GM12891 (cell line): ENCODE data around the gene DMC1.

ENCODE experiments used
- DNase-seq: peaks from one replicate; pipeline ENCODE4 v3.0.0; 2011; ENCODE audit warnings: low spot score; ENCODE audit not compliant: insufficient read length
- FAIRE-seq: peaks from 2 replicates; lab custom pipeline; 2011; peaks lifted over from hg19 to GRCh38; lab: Jason Lieb, UNC
- PAX5 ChIP-seq: IDR thresholded peaks from 2 replicates; pipeline ENCODE4 v1.6.1; 2011; ENCODE audit warnings: low read length, moderate library complexity, mild to moderate bottlenecking; ENCODE audit not compliant: insufficient read depth, severe bottlenecking
- POLR2A ChIP-seq: IDR thresholded peaks from 2 replicates; pipeline ENCODE4 v1.6.1; 2011; ENCODE audit warnings: low read depth, low read length, control low read depth
- POLR2AphosphoS5 ChIP-seq: IDR thresholded peaks from 2 replicates; pipeline ENCODE4 v1.6.1; 2011; ENCODE audit warnings: low read depth, low read length, control low read depth
- POU2F2 ChIP-seq: IDR thresholded peaks from 2 replicates; pipeline ENCODE4 v1.6.1; 2011; ENCODE audit warnings: low read depth, mild to moderate bottlenecking, control low read depth, low read length, moderate library complexity
- SPI1 ChIP-seq: IDR thresholded peaks from 2 replicates; pipeline ENCODE4 v1.6.1; 2011; ENCODE audit warnings: low read depth, low read length, control low read depth
- TAF1 ChIP-seq: IDR thresholded peaks from 2 replicates; pipeline ENCODE4 v1.6.1; 2011; ENCODE audit warnings: low read depth, low read length, control low read depth

Gene DMC1

DNA sequence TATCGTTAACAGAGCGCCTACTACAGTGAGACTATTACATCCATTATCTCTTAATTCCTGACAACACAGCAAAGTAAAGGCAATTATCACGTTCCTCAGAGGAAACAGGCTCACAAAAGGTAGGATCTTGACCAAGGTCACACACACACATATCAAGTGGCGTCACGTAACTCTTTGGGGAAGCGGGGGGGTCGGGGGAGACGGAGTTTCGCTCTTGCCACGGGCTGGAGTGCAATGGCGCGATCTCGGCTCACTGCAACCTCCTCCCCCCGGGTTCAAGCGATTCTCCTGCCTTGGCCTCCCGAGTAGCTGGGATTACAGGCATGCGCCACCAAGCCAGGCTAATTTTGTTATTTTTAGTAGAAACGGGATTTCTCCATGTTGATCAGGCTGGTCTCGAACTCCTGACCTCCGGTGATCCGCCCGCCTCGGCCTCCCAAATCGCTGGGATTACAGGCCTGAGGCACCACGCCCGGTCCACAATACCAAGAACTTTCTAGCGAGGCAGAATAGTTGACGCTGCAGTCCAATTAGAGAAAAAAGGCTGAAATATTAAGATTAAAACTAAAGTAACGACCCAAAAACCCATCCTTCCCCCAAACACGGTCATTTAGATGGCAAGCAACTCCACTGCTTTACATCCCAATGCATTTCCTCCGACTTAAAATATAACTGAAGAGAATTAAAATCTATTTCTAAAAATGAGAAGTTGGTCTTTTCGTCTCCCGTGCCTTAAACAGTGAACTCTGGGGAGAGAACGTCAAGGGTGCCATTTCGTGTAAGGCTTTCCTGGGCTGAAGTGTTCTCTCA, 65.0 kb downstream of the DMC1 start:
- DNase-seq (peak; percentile 33), FAIRE-seq (peak; percentile 67)
- TF ChIP-seq POU2F2 (no peak), TAF1 (peak; percentile 69), POLR2A (peak; percentile 47; the same call in 1 of the 2 replicates), SPI1 (0 out of 2 replicates have a peak, but pooled peaks have one; percentile 28), POLR2AphosphoS5 (peak; percentile 48; the same call in 1 of the 2 replicates), PAX5 (no peak)

DNA sequence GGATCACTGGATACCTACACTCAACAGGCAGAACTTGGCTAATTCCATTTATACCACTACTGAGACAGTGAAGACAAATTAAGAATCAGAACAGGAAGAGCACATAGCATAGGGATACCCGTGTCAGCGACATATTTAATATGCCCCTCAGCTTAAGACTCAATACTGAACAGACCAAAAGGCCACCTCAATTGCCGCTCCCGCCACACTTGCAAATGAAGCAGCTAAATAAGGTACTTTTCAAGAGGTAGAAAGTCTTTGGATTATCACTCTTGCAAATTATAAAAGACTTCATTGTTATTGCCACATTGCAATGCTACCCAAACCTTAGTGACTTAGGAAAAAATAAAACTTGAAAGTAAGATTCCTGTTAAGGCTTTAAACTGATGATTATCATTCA, 67.0 kb downstream of the DMC1 start:
- TF ChIP-seq PAX5, result no peak
- peak; percentile 46; the same call in 1 of the 2 replicates for TF ChIP-seq POLR2AphosphoS5
- no peak for FAIRE-seq
- no peak for DNase-seq

DNA sequence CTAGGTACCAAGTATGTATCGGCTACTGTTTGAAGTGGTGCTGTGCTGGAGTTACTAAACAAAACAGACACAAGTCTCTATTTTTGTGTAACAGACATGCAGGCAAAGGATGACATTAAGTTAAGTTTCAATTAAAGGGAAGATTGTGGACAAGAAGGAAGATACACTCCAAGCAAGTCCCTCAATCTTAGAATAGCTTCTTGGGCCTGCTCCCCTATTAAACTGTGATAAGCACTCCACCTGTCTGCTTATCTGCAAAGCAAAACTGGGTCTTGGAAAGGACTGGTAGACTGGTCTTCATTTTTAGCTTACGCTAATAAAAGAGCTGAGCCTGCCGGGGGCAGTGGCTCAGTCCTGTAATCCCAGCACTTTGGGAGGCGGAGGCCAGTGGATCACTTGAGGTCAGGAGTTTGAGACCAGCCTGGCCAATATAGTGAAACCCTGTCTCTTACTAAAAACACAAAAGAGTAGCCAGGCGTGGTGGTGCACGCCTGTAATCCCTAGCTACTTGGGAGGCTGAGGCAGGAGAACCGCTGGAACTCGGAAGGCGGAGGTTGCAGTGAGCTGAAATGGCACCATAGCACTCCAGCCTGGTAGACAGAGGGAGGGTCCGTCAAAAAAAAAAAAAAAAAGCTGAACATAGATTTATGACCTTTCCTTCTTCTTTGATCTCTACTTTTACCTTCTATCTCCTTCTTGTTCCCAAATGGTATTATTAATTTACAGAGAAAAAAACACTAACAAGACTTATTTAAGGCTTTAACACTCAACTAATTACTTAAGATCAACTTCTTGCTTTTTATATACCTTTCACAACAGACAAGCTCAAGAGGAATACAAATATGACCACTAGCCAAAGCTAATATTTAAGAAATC, 67.9 kb downstream of the DMC1 start:
- TF ChIP-seq POLR2A (no peak), POLR2AphosphoS5 (0 out of 2 replicates have a peak, but pooled peaks have one; percentile 40)
- FAIRE-seq (no peak), DNase-seq (no peak)

DNA sequence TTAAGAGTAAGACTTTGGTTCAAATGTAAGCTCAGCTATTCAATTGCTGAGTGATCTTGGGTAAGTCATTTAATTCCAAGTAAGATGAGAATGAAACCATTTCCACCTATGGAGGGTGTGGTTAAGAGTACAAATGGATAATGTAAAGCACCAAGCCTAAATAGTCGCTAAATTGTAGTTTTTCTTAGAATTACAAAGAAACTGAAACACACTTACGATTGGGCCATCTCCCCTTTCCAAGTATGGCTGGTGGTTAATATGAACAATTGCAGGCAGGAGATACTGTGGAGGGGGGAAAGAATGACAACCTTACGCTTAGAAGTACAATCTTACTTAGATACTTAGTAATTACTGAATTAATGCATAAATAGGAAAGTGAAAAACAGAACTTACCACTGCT, 72.1 kb downstream of the DMC1 start:
- DNase-seq (no peak), FAIRE-seq (no peak)
- no peak for TF ChIP-seq POLR2A
- TF ChIP-seq POLR2AphosphoS5, result no peak
- no peak for TF ChIP-seq TAF1
- no peak for TF ChIP-seq SPI1
- no peak for TF ChIP-seq PAX5
- no peak for TF ChIP-seq POU2F2

DNA sequence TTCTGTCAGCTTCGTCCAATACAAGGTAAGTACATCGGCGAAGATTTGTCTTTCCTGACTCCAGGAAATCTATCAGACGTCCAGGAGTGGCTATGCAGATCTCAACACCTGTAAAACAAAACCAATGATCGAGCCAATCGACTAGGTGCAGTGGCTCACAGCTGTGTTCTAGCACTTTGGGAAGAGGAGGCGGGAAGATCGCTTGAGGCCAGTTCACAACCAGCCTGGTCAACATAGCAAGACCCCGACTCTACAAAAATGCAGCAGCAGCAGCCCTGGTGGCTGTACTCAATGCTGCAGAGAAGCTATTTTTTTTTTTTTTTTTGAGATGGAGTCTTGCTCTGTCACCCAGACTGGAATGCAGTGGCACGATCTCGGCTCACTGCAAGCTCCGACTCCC, 75.0 kb downstream of the DMC1 start:
- DNase-seq, result no peak
- FAIRE-seq, result no peak
- TF ChIP-seq POLR2AphosphoS5, result no peak
- TF ChIP-seq SPI1, result no peak
- TF ChIP-seq POU2F2, result no peak

DNA sequence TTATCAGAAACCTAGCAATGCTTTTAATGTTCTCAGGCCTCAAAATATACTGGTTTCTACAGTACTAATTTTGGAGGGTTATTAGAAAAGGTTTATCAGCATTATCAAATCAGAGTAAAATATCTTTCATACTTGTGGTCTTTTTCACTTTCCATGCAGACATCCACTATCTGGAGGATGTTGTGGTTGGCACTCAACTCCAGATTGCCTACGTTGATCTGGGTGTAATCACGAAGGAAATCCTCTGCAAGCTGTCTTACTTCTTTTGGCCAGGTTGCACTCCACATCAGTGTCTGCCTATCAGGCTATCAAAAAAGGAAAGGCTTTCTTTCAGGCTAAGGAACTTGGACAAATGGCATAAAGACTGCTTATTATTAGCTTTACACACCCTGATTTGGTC, 75.5 kb downstream of the DMC1 start:
- FAIRE-seq, result no peak
- no peak for DNase-seq
- TF ChIP-seq TAF1, result no peak
- no peak for TF ChIP-seq POU2F2

DNA sequence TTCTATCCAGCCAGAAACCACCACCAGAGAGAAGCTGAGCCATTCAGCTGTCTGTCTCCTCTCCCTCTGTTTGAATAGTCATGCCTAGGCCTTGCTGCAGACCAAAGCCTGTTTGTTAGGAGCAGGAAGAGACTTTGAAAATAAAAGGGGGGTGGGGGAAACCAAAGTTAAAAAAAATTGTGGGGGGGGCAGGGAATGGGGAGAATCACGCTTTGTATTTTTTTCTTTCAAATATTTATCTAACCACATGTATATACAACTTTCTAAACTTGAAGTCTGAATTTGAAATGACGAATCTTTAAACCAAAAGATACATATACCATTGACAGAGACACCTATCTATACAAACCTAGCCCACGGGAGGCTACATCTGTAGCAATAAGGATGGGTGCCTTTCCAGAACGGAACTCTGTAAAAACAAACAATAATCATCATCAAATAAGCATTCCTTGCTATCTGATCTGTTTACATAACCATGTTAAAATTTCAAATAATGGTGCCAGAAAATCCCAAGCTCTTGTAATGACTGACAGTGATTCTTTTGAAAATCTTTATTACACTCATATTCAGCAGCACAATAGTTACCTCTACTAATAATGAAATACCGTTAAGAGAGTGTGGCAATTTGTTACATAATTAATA, 78.2 kb downstream of the DMC1 start:
- TF ChIP-seq PAX5 (no peak), SPI1 (no peak), POLR2AphosphoS5 (no peak), POU2F2 (no peak), TAF1 (no peak), POLR2A (no peak)
- no peak for FAIRE-seq
- no peak for DNase-seq

DNA sequence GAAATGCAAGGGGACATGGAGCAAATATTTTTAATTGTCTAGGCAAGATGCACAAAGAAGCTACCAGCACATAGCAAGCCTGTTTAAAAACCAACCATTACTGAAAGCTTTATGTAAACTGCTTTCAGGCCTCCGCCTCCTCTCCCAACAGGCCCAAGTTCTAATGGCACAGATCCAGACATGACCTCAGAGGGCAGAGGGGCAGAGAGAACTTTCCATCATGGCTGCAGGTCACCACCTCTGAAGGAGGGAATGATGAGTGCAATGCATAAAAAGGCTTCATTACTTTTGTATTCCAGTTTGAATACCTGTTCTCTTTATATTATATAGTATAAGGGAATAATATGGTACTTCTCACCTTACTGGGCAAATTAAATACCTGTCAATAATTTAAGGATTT, 79.1 kb downstream of the DMC1 start:
- FAIRE-seq (no peak), DNase-seq (no peak)
- TF ChIP-seq SPI1, result no peak
- TF ChIP-seq POLR2AphosphoS5, result no peak
- TF ChIP-seq POLR2A, result no peak
- no peak for TF ChIP-seq POU2F2
- TF ChIP-seq TAF1, result no peak
- TF ChIP-seq PAX5, result no peak

DNA sequence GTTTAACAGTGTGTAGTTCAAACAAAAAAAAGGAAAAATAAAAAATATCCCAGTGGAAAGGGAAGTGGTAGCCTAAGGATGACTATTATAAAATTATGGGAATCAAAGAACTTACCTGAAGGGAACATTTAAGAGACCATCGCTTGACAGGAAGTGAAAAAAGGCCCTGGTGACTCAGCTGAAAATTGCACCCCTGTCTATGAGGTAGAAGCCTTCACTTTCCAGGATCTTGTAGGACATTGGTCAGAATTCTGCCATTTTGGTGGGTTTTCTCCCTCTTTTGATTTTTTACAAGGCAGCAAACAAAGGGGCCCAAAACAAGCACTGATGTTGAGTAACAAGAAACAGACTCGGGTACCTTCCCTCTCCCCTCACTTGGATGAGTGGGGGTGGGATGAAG, 79.5 kb downstream of the DMC1 start:
- FAIRE-seq, result no peak
- no peak for DNase-seq
- TF ChIP-seq POLR2A, result peak; percentile 24; the same call in 1 of the 2 replicates
- peak; percentile 55 for TF ChIP-seq SPI1
- TF ChIP-seq POU2F2, result no peak
- no peak for TF ChIP-seq PAX5
- no peak for TF ChIP-seq POLR2AphosphoS5
- TF ChIP-seq TAF1, result no peak
